Measurements from ENCODE around the gene RNF144B.

DNA sequence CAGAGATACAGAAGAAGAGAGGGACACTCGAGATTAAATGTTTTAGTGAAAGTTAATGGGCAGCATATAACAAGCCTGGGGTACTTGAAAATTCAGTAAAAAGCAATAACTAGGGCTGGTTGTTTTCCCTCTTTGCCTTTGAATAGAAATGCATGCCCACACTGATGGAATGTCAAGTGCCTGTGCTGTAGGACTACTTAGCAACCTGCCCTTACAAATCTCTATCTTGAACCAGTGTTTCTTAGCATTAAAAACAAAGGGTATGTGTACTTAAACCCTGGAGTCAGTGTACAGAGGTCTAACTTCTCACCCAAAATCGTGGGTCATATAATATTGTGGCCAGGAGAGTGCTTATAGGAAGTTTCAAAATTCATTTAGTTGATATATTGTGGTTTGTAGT, 37.1 kb downstream of the RNF144B start:
- TF ChIP-seq, protein P1, sequence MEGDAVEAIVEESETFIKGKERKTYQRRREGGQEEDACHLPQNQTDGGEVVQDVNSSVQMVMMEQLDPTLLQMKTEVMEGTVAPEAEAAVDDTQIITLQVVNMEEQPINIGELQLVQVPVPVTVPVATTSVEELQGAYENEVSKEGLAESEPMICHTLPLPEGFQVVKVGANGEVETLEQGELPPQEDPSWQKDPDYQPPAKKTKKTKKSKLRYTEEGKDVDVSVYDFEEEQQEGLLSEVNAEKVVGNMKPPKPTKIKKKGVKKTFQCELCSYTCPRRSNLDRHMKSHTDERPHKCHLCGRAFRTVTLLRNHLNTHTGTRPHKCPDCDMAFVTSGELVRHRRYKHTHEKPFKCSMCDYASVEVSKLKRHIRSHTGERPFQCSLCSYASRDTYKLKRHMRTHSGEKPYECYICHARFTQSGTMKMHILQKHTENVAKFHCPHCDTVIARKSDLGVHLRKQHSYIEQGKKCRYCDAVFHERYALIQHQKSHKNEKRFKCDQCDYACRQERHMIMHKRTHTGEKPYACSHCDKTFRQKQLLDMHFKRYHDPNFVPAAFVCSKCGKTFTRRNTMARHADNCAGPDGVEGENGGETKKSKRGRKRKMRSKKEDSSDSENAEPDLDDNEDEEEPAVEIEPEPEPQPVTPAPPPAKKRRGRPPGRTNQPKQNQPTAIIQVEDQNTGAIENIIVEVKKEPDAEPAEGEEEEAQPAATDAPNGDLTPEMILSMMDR (IDR thresholded peaks at IDR 0.05; ENCODE audit: low read depth, low read length, poor library complexity, severe bottlenecking) = no peak
- TF ChIP-seq EZH2phosphoT487 (IDR thresholded peaks at IDR 0.05; ENCODE audit: borderline replicate concordance, low read length) = no peak
